Peyer's patch (tissue), 4 donors: Measurements from ENCODE around the gene MAP3K13. TPM values are rescaled to one million over a fixed set of nuclear protein-coding genes. Genes with fewer than 3 reads are reported as not detected.
A peak's percentile ranks its signal among the peaks of the same experiment; 100 is the strongest.
"Not testable (repeated sequence)": the region's sequence is repeated elsewhere in the genome, so short reads cannot be mapped to it uniquely, and the experiment has no call there.

Source experiments
- DNase-seq, 3 donors: peaks; one replicate each; pipeline ENCODE4 v3.0.0-alpha.2; 2017 to 2019
- H3K27ac ChIP-seq, 4 donors: fragments of 200-600 bp; sonication (generic); one replicate each; pipeline ENCODE4 v1.5.1; 2016 to 2019
- H3K27me3 ChIP-seq, 2 donors: fragments of 200-600 bp; sonication (generic); one replicate each; pipeline ENCODE4 v1.5.1; 2019
- H3K36me3 ChIP-seq, 3 donors: fragments of 200-600 bp; sonication (generic); one replicate each; pipeline ENCODE4 v1.5.1; 2016 to 2019
- H3K4me1 ChIP-seq, 4 donors: fragments of 200-600 bp; sonication (generic); one replicate each; pipeline ENCODE4 v1.5.1; 2016 to 2019
- H3K4me3 ChIP-seq, 4 donors: fragments of 200-600 bp; sonication (generic); 1 replicate in 3 of 4; 2 replicates in 1 of 4; pipeline ENCODE4 v1.5.1; 2016 to 2019; ENCODE audit warnings: mild to moderate bottlenecking in 1 of 4
- H3K9me3 ChIP-seq, 4 donors: fragments of 200-600 bp; sonication (generic); one replicate each; pipeline ENCODE4 v1.5.1; 2016 to 2019; ENCODE audit warnings: mild to moderate bottlenecking in 1 of 4
- CTCF ChIP-seq, 6 experiments: fragments of 450-650 bp in 4 of 6; fragments of 200-600 bp in 2 of 6; sonication (generic) in 1 of 6; IDR thresholded peaks; one replicate each; pipeline ENCODE4 v1.5.1; 2017 to 2019; ENCODE audit warnings: antibody characterized with exemption in 6 of 6, mild to moderate bottlenecking in 3 of 6, moderate library complexity in 1 of 6
- POLR2A ChIP-seq, 2 donors: fragments of 450-650 bp; IDR thresholded peaks; one replicate each; pipeline ENCODE4 v1.5.1; 2017; ENCODE audit warnings: antibody characterized with exemption in 2 of 2, mild to moderate bottlenecking in 2 of 2, moderate library complexity in 2 of 2
- total RNA-seq, 4 donors: library from RNA; depleted of rRNA; stranded (reverse); fragments of >200 nt; gene quantifications; one replicate each; pipeline ENCODE4 v1.1.0, GENCODE V29; 2016

Gene MAP3K13
- total RNA-seq, 4 donors from 2014 or later = 40.4 to 60.2 (median 52.1) TPM

DNA sequence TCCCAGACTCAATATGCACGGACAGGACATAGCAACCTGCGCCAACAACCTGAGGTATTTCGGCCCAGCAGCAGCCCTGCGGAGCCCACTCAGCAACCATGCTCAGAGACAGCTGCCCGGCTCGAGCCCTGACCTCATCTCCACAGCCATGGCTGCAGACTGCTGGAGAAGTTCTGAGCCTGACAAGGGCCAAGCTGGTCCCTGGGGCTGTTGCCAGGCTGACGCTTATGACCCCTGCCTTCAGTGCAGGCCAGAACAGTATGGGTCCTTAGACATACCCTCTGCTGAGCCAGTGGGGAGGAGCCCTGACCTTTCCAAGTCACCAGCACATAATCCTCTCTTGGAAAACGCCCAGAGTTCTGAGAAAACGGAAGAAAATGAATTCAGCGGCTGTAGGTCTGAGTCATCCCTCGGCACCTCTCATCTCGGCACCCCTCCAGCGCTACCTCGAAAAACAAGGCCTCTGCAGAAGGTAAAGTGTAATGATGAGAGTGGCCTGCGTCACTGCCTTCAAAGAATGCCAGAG is 110.4 kb downstream of the MAP3K13 start:
- H3K36me3 ChIP-seq = peaks cover 0 to 47% (median 0%) of the 10 kb centered on the region in 3 donors
- TF ChIP-seq CTCF (IDR thresholded peaks at IDR 0.05) (no peak), POLR2A (IDR thresholded peaks at IDR 0.05) (no peak)
- no peaks in the 10 kb centered on the region for H3K9me3 ChIP-seq
- H3K27ac ChIP-seq = no peak overlapping the region
- no peak overlapping the region for H3K4me3 ChIP-seq
- H3K4me1 ChIP-seq = no peaks in the 10 kb centered on the region
- H3K27me3 ChIP-seq = no peaks in the 10 kb centered on the region
- DNase-seq = no peak

- peaks cover 0 to 50% (median 0%) of the 10 kb centered on the region in 3 donors for H3K36me3 ChIP-seq
Observed at GRCh38 chr3:185474922-185475321, 112.0 kb downstream of the MAP3K13 start.

GRCh38 chr3:185477316-185477715 is 114.4 kb downstream of the MAP3K13 start:
- peaks cover 0 to 73% (median 0%) of the 10 kb centered on the region in 3 donors for H3K36me3 ChIP-seq
- no peak overlapping the region for H3K4me3 ChIP-seq
- no peaks in the 10 kb centered on the region for H3K27me3 ChIP-seq
- no peaks in the 10 kb centered on the region for H3K4me1 ChIP-seq
- peak overlapping the region in 1 of 4 donors; percentile 10 for H3K27ac ChIP-seq
- DNase-seq = no peak
- no peaks in the 10 kb centered on the region for H3K9me3 ChIP-seq
- TF ChIP-seq CTCF (IDR thresholded peaks at IDR 0.05) (no peak), POLR2A (IDR thresholded peaks at IDR 0.05) (no peak)

More at GRCh38 chr3:185474922-185475321, 112.0 kb downstream of the MAP3K13 start:
- H3K27me3 ChIP-seq, H3K9me3 ChIP-seq, H3K27ac ChIP-seq, H3K4me3 ChIP-seq, DNase-seq, H3K4me1 ChIP-seq: not testable (repeated sequence)

GRCh38 chr3:185479373-185479945 is 116.5 kb downstream of the MAP3K13 start:
- Histone ChIP-seq H3K36me3 (peaks cover 0 to 64% (median 0%) of the 10 kb centered on the region in 3 donors), H3K9me3 (no peaks in the 10 kb centered on the region), H3K4me3 (no peak overlapping the region), H3K27me3 (no peaks in the 10 kb centered on the region), H3K27ac (no peak overlapping the region), H3K4me1 (no peaks in the 10 kb centered on the region)
- no peak for TF ChIP-seq POLR2A (IDR thresholded peaks at IDR 0.05)
- DNase-seq = no peak

DNA sequence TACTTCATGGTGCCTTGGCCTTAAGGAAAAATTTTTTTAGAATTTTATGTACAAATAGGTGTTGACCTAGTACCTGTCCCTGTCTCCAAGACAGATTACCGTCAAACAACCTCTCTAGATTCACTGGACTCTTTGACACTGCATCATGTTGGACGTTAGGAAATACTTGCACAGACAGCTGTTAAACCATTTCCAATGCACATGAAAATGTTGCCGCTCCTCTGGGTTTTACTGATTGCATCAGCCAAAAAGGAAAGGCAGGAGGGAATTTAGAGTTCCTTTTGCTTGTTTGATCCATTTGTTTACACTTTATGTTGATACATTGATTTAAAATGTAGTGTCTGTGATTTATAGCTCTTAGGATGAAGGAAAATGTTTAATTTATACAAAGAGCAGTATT is 121.4 kb downstream of the MAP3K13 start:
- Histone ChIP-seq H3K4me3 (no peak overlapping the region), H3K27ac (no peak overlapping the region), H3K4me1 (peaks cover 0 to 3% (median 0%) of the 10 kb centered on the region in 4 donors), H3K36me3 (peaks cover 0 to 79% (median 0%) of the 10 kb centered on the region in 3 donors), H3K9me3 (no peaks in the 10 kb centered on the region), H3K27me3 (no peaks in the 10 kb centered on the region)
- no peak for TF ChIP-seq POLR2A (IDR thresholded peaks at IDR 0.05)
- no peak for TF ChIP-seq CTCF (IDR thresholded peaks at IDR 0.05)
- DNase-seq = no peak

- DNase-seq = no peak
- Histone ChIP-seq H3K9me3 (no peaks in the 10 kb centered on the region), H3K27ac (no peak overlapping the region), H3K27me3 (no peaks in the 10 kb centered on the region), H3K4me1 (peaks cover 0 to 4% (median 0%) of the 10 kb centered on the region in 4 donors), H3K36me3 (peaks cover 0 to 75% (median 0%) of the 10 kb centered on the region in 3 donors), H3K4me3 (no peak overlapping the region)
- TF ChIP-seq CTCF (IDR thresholded peaks at IDR 0.05) (no peak), POLR2A (IDR thresholded peaks at IDR 0.05) (no peak)
Observed at GRCh38 chr3:185486394-185486793, 123.5 kb downstream of the MAP3K13 start.
